ENCODE data around the gene INCENP.

GRCh38 chr11:62148271-62148980 is 24.6 kb downstream of the INCENP start:
- TF ChIP-seq CTCF (CRISPR knock-in tag; IDR thresholded peaks at IDR 0.05), result no peak
- no peak for TF ChIP-seq RAD51 (IDR thresholded peaks at IDR 0.05; ENCODE audit: borderline replicate concordance)

Data from HepG2 (cell line).